NCI-H345 treated with DMSO at 0.1 percent for 48 hours (cell line): ENCODE measurements around the gene IGF2.

Experiments
- DNase-seq: peaks from one replicate; lab custom pipeline; 2025; ENCODE audit not compliant: unreplicated experiment; lab: John Stamatoyannopoulos, UW

The IGF2 gene

GRCh38 chr11:2154195-2154585 lies 15.0 kb upstream of the IGF2 start:
- no peak for DNase-seq

- DNase-seq: no peak
Observed at GRCh38 chr11:2153581-2154194, 14.5 kb upstream of the IGF2 start.

GRCh38 chr11:2151500-2152257 lies 12.5 kb upstream of the IGF2 start:
- peak; percentile 55 for DNase-seq

- no peak for DNase-seq
Observed at GRCh38 chr11:2149864-2150847, 11.0 kb upstream of the IGF2 start.

GRCh38 chr11:2149460-2149859 lies 10.3 kb upstream of the IGF2 start:
- no peak for DNase-seq

- no peak for DNase-seq
Observed at GRCh38 chr11:2148595-2148994, 9.4 kb upstream of the IGF2 start.

GRCh38 chr11:2147391-2147790 lies 8.2 kb upstream of the IGF2 start:
- DNase-seq: no peak

- no peak for DNase-seq
Observed at GRCh38 chr11:2146051-2146450, 6.9 kb upstream of the IGF2 start.

GRCh38 chr11:2144544-2145248 lies 5.5 kb upstream of the IGF2 start:
- DNase-seq: no peak

GRCh38 chr11:2143799-2144543 lies 4.8 kb upstream of the IGF2 start:
- DNase-seq: no peak

GRCh38 chr11:2143477-2143798 lies 4.2 kb upstream of the IGF2 start:
- DNase-seq: no peak

- no peak for DNase-seq
Observed at GRCh38 chr11:2142762-2143202, 3.6 kb upstream of the IGF2 start.

- no peak for DNase-seq
Observed at GRCh38 chr11:2142300-2142759, 3.1 kb upstream of the IGF2 start.

- DNase-seq: no peak
Observed at GRCh38 chr11:2140411-2141400, 1.5 kb upstream of the IGF2 start.

GRCh38 chr11:2139621-2140337 lies 590 bp upstream of the IGF2 start:
- no peak for DNase-seq

GRCh38 chr11:2138431-2139122 lies 612 bp downstream of the IGF2 start:
- no peak for DNase-seq

GRCh38 chr11:2138068-2138430 lies 1.1 kb downstream of the IGF2 start:
- no peak for DNase-seq
